NAMALWA (cell line): Measurements from ENCODE around the gene CDCA8.
"Not testable (repeated sequence)": the region's sequence is repeated elsewhere in the genome, so short reads cannot be mapped to it uniquely, and the experiment has no call there.

Source experiments
- DNase-seq: peaks from one replicate; pipeline ENCODE4 v3.0.0-alpha.2; 2015; ENCODE audit warnings: low spot score

CDCA8 gene

GRCh38 chr1:37718181-37718900, 26.0 kb downstream of the CDCA8 start:
- DNase-seq = no peak

- DNase-seq = no peak
Measured at GRCh38 chr1:37718901-37719571, 26.7 kb downstream of the CDCA8 start.

- no peak for DNase-seq
Measured at GRCh38 chr1:37719572-37720195, 27.4 kb downstream of the CDCA8 start.

GRCh38 chr1:37720231-37721130, 28.2 kb downstream of the CDCA8 start:
- no peak for DNase-seq

- no peak for DNase-seq
Measured at GRCh38 chr1:37721565-37721964, 29.2 kb downstream of the CDCA8 start.

- DNase-seq = no peak
Measured at GRCh38 chr1:37722181-37723071, 30.1 kb downstream of the CDCA8 start.

GRCh38 chr1:37723072-37723389, 30.7 kb downstream of the CDCA8 start:
- DNase-seq = no peak

GRCh38 chr1:37723390-37724078, 31.2 kb downstream of the CDCA8 start:
- DNase-seq = no peak

GRCh38 chr1:37724575-37724974, 32.3 kb downstream of the CDCA8 start:
- DNase-seq = no peak

GRCh38 chr1:37725851-37726613, 33.7 kb downstream of the CDCA8 start:
- no peak for DNase-seq

GRCh38 chr1:37726751-37727585, 34.7 kb downstream of the CDCA8 start:
- DNase-seq = no peak

GRCh38 chr1:37728416-37728815, 36.1 kb downstream of the CDCA8 start:
- DNase-seq = no peak

- no peak for DNase-seq
Measured at GRCh38 chr1:37730376-37730775, 38.1 kb downstream of the CDCA8 start.

GRCh38 chr1:37731312-37732019, 39.1 kb downstream of the CDCA8 start:
- no peak for DNase-seq

GRCh38 chr1:37732111-37732780, 39.9 kb downstream of the CDCA8 start:
- DNase-seq = no peak

GRCh38 chr1:37734629-37735591, 42.6 kb downstream of the CDCA8 start:
- DNase-seq = no peak

GRCh38 chr1:37737975-37738374, 45.7 kb downstream of the CDCA8 start:
- not testable (repeated sequence) for DNase-seq
